ENCODE data around the gene REC114.
"Not testable (repeated sequence)": the region's sequence is repeated elsewhere in the genome, so short reads cannot be mapped to it uniquely, and the experiment has no call there.

REC114 gene

GRCh38 chr15:73442968-73443367, at the start of gene REC114:
TSS of gene REC114 (plus strand) at chr15:73443164. CDS start at chr15:73443186, 22 bp downstream.
- no peak for DNase-seq

GRCh38 chr15:73393336-73393735, 49.6 kb upstream of the REC114 start:
- no peak for DNase-seq

GRCh38 chr15:73394782-73395181, 48.2 kb upstream of the REC114 start:
- DNase-seq: no peak

GRCh38 chr15:73395671-73396070, 47.3 kb upstream of the REC114 start:
- no peak for DNase-seq

GRCh38 chr15:73397461-73397860, 45.5 kb upstream of the REC114 start:
- DNase-seq: no peak

GRCh38 chr15:73398861-73399260, 44.1 kb upstream of the REC114 start:
- no peak for DNase-seq

- not testable (repeated sequence) for DNase-seq
Observed at GRCh38 chr15:73400222-73400621, 42.7 kb upstream of the REC114 start.

- DNase-seq: no peak
Observed at GRCh38 chr15:73403171-73403570, 39.8 kb upstream of the REC114 start.

GRCh38 chr15:73414876-73415275, 28.1 kb upstream of the REC114 start:
- DNase-seq: no peak

GRCh38 chr15:73424506-73424905, 18.5 kb upstream of the REC114 start:
- DNase-seq: no peak

- no peak for DNase-seq
Observed at GRCh38 chr15:73425510-73425909, 17.5 kb upstream of the REC114 start.

GRCh38 chr15:73426323-73426994, 16.5 kb upstream of the REC114 start:
- DNase-seq: no peak

- not testable (repeated sequence) for DNase-seq
Observed at GRCh38 chr15:73431329-73431728, 11.6 kb upstream of the REC114 start.

GRCh38 chr15:73433873-73434272, 9.1 kb upstream of the REC114 start:
- no peak for DNase-seq

GRCh38 chr15:73436613-73437012, 6.4 kb upstream of the REC114 start:
- DNase-seq: no peak

GRCh38 chr15:73437543-73438109, 5.3 kb upstream of the REC114 start:
- DNase-seq: no peak

GRCh38 chr15:73438651-73439050, 4.3 kb upstream of the REC114 start:
- no peak for DNase-seq

- no peak for DNase-seq
Observed at GRCh38 chr15:73440571-73440970, 2.4 kb upstream of the REC114 start.

- DNase-seq: no peak
Observed at GRCh38 chr15:73442421-73442820, 543 bp upstream of the REC114 start.

- not testable (repeated sequence) for DNase-seq
Observed at GRCh38 chr15:73447471-73447870, 4.5 kb downstream of the REC114 start.

GRCh38 chr15:73448158-73448758, 5.3 kb downstream of the REC114 start:
- DNase-seq: not testable (repeated sequence)

- not testable (repeated sequence) for DNase-seq
Observed at GRCh38 chr15:73449980-73450379, 7.0 kb downstream of the REC114 start.

GRCh38 chr15:73454096-73454495, 11.1 kb downstream of the REC114 start:
- no peak for DNase-seq

- DNase-seq: no peak
Observed at GRCh38 chr15:73455876-73456275, 12.9 kb downstream of the REC114 start.

All from NCI-H1436 treated with DMSO at 0.1 percent for 48 hours (cell line).